ENCODE results near the gene GALNT10. TPM values are rescaled to one million over a fixed set of nuclear protein-coding genes. Genes with fewer than 3 reads are reported as not detected.

Gene GALNT10
- total RNA-seq, 4 donors from 2014 or later, result 11.6 to 16.3 (median 14.8) TPM

GRCh38 chr5:154449786-154450185 is 259.3 kb downstream of the GALNT10 start:
- peaks cover 38% of the 10 kb centered on the region for H3K36me3 ChIP-seq
- no peak overlapping the region for H3K27ac ChIP-seq
- no peak for TF ChIP-seq POLR2A (IDR thresholded peaks at IDR 0.05)
- no peak for TF ChIP-seq CTCF (IDR thresholded peaks at IDR 0.05)
- no peak for TF ChIP-seq EP300 (IDR thresholded peaks at IDR 0.05)
- no peak for TF ChIP-seq POLR2AphosphoS5 (IDR thresholded peaks at IDR 0.05)
- no peak overlapping the region for H3K4me3 ChIP-seq
- peaks cover 29% of the 10 kb centered on the region for H3K4me1 ChIP-seq
- no peaks in the 10 kb centered on the region for H3K9me3 ChIP-seq
- 77% methylated on average over 2 of the region's 2 CpGs for WGBS
- no peaks in the 10 kb centered on the region for H3K27me3 ChIP-seq
- DNase-seq (ENCODE audit: low spot score in 2 of 2), result no peak

- Histone ChIP-seq H3K36me3 (peaks cover 59% of the 10 kb centered on the region), H3K27me3 (no peaks in the 10 kb centered on the region), H3K4me3 (no peak overlapping the region), H3K9me3 (no peaks in the 10 kb centered on the region), H3K4me1 (peaks cover 23% of the 10 kb centered on the region), H3K27ac (no peak overlapping the region)
- TF ChIP-seq POLR2AphosphoS5 (IDR thresholded peaks at IDR 0.05) (no peak), EP300 (IDR thresholded peaks at IDR 0.05) (no peak), CTCF (IDR thresholded peaks at IDR 0.05) (no peak), POLR2A (IDR thresholded peaks at IDR 0.05) (no peak)
- WGBS, result 83% methylated on average over 8 of the region's 8 CpGs
- no peak for DNase-seq (ENCODE audit: low spot score in 2 of 2)
These were observed 261.4 kb downstream of the GALNT10 start for GRCh38 chr5:154451957-154452356.

- DNase-seq (ENCODE audit: low spot score in 2 of 2), result no peak
- Histone ChIP-seq H3K27me3 (no peaks in the 10 kb centered on the region), H3K36me3 (peaks cover 75% of the 10 kb centered on the region), H3K4me1 (no peaks in the 10 kb centered on the region), H3K27ac (no peak overlapping the region), H3K4me3 (no peak overlapping the region), H3K9me3 (no peaks in the 10 kb centered on the region)
- WGBS, result 88% methylated on average over 5 of the region's 5 CpGs
- TF ChIP-seq EP300 (IDR thresholded peaks at IDR 0.05) (no peak), POLR2A (IDR thresholded peaks at IDR 0.05) (no peak), POLR2AphosphoS5 (IDR thresholded peaks at IDR 0.05) (no peak), CTCF (IDR thresholded peaks at IDR 0.05) (no peak)
These were observed 265.1 kb downstream of the GALNT10 start for GRCh38 chr5:154455585-154455984.

GRCh38 chr5:154456540-154456939 is 266.0 kb downstream of the GALNT10 start:
- no peaks in the 10 kb centered on the region for H3K9me3 ChIP-seq
- H3K4me1 ChIP-seq, result no peaks in the 10 kb centered on the region
- no peak for TF ChIP-seq POLR2A (IDR thresholded peaks at IDR 0.05)
- no peak for TF ChIP-seq EP300 (IDR thresholded peaks at IDR 0.05)
- TF ChIP-seq CTCF (IDR thresholded peaks at IDR 0.05), result no peak
- TF ChIP-seq POLR2AphosphoS5 (IDR thresholded peaks at IDR 0.05), result no peak
- no peaks in the 10 kb centered on the region for H3K27me3 ChIP-seq
- no peak overlapping the region for H3K4me3 ChIP-seq
- H3K27ac ChIP-seq, result no peak overlapping the region
- H3K36me3 ChIP-seq, result peaks cover 70% of the 10 kb centered on the region
- WGBS, result 95% methylated on average over 3 of the region's 3 CpGs
- no peak for DNase-seq (ENCODE audit: low spot score in 2 of 2)

GRCh38 chr5:154459015-154459414 is 268.5 kb downstream of the GALNT10 start:
- WGBS, result 77% methylated on average over 3 of the region's 3 CpGs
- Histone ChIP-seq H3K27ac (no peak overlapping the region), H3K27me3 (no peaks in the 10 kb centered on the region), H3K36me3 (peaks cover 45% of the 10 kb centered on the region), H3K4me1 (no peaks in the 10 kb centered on the region), H3K4me3 (no peak overlapping the region), H3K9me3 (no peaks in the 10 kb centered on the region)
- no peak for DNase-seq (ENCODE audit: low spot score in 2 of 2)
- TF ChIP-seq POLR2AphosphoS5 (IDR thresholded peaks at IDR 0.05), result no peak
- TF ChIP-seq CTCF (IDR thresholded peaks at IDR 0.05), result no peak
- no peak for TF ChIP-seq POLR2A (IDR thresholded peaks at IDR 0.05)
- no peak for TF ChIP-seq EP300 (IDR thresholded peaks at IDR 0.05)

Data from suprapubic skin (tissue), 4 donors.